NCI-H187 treated with DMSO at 0.1 percent for 48 hours (cell line): ENCODE results near the gene FAM118B.

Experiments
- DNase-seq: peaks from one replicate; lab custom pipeline; 2025; lab: John Stamatoyannopoulos, UW

Gene FAM118B

DNA sequence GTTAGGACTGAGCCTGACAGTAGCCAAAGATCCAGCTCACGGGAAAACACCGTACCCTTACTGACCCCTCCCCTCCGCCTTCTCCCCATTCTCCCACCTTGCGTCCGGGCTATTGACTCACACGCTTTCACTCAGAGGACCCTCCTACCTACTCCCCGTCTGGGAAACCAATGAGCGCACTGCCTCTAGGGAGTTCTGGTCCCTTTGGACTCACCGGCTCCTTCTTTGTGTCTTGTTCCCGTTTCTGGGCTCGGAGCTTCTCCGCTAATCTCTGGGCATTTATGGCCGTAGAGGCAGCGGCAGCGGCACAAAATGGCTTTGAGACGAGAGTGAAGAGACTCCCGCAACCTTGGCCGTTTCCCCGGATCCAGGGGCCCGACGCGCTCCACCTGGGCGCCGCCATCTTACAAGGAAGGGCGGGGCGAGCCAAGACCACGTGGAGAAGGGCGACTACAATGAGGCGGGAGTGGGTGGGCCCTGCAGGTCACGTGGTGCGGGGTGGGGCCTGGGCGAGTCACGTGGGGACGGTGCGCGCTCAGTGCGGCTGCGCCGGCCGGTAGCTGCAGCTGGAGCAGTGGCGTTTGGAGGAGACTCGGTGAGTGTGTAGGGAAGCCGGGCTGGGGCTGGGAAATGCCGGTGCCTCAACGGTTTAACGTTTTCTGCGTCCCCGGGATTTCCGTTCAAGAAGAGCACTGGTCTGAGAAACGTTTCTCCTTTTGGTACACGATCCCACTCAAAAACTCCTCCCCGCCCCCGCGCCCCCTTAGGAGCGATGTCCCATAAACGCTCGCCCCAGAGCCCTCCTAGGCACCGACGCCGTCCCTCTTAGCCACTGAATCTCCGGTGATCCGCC, at the start of gene FAM118B, which contains the start of gene RPUSD4:
FAM118B (plus strand) TSS at position 547 of the 853 bp plus-strand sequence. CDS start 23,220 bp downstream, outside the sequence.
RPUSD4 (minus strand) TSS at position 415 of the 853 bp plus-strand sequence; CDS start at position 403, 12 bp downstream.
- peak; percentile 76 for DNase-seq

DNA sequence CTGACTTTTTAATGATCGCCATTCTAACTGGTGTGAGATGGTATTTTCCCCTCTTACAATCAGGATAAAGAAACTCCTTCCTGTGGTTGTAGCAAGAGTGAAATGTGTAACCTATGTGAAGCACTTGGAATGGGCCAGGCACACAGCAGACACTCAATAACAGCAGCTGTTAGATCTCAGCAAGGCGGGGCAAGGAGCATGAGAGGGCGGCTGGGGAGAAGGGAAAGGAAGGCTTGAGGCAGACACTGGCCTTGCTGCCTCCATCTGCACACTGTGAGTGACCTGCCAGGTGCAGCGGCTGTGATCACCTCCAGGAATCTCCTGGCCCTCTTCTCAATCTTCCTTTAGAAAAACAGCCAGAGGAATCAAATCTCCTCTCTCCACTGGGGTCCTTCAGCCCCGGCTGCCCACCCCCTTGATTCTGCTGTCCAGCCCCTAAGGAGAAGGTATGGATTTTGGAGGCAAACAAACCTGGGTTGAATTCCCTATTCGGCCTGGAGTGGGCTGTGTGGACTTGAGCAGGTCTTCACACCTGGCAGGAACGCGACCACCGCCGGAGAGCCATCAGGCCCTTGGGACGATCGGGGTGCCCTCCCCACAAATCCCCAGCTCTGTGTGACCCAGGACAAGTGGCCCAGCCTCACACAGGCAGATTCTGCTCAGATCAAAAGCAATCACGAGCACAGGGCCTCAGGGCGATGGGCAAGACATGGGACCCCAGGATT, 49.1 kb upstream of the FAM118B start:
- no peak for DNase-seq

- no peak for DNase-seq
These were observed 48.4 kb upstream of the FAM118B start for GRCh38 chr11:126163074-126163700.

GRCh38 chr11:126163779-126164178, 47.8 kb upstream of the FAM118B start:
- no peak for DNase-seq

- DNase-seq: no peak
These were observed 46.8 kb upstream of the FAM118B start for GRCh38 chr11:126164781-126165180.

- DNase-seq: no peak
These were observed 46.3 kb upstream of the FAM118B start for GRCh38 chr11:126165311-126165720.

DNA sequence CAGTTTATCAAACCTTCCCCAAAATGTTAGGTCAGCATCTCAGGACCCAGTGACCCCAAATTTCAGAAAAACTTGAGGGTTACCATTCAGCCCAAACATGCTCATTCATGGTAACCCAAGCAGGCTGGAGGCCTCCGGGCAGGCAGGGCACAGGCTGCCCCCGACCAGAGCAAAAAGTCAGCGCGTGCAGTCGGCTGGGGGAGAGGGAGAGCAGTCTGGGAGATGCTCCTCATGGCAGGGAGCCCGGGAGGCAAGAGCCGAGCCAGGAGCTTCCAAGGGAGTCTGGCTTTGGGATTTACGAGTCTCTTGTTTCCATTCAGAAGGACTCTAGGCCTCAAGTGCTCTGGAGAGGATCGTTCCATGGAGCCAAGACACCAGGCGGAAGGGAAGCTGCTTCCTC, 45.8 kb upstream of the FAM118B start:
- no peak for DNase-seq

- no peak for DNase-seq
These were observed 45.2 kb upstream of the FAM118B start for GRCh38 chr11:126166413-126166812.

GRCh38 chr11:126167488-126167887, 44.1 kb upstream of the FAM118B start:
- no peak for DNase-seq

- DNase-seq: no peak
These were observed 42.3 kb upstream of the FAM118B start for GRCh38 chr11:126169291-126169690.

DNA sequence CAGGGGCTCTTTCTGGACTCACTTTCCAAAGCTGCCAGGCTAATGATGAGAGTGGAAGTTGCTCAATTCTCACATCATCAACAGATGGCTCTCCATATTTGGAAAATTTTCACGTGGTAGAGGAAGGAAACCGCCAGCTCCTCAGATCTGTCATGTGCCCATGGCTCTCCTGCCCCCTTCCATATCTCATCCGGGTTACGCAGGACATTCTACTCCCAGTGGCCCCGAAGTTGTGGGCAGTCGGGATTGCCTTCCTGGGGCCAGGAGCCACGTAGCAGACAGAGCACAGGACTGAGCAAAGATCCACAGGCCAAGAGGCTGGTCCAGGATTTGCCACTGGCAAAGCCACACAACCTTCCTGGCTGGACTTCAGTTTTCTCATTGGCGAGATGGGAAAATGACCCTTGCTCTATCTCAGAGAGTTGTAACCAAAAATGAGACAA, 39.0 kb upstream of the FAM118B start:
- DNase-seq: no peak

DNA sequence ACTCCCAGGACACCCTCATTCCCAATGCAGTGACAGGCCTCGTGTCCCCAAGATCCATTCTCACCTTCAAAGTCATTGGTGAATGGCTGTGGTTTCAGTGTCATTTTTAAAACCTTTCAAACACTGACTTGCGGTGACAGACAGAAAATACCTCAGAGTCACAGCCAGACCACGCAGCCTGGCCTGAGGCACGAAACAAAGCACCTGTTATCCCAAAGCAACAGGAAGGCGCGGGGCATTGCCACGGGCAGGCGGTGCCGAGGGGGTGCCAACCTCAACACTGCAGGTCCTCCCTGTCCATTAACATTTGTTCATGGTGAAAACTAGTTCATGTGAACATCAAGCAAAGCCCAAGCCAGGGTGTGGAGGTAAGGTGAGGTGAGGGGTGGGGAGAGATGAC, 38.3 kb upstream of the FAM118B start:
- DNase-seq: no peak

DNA sequence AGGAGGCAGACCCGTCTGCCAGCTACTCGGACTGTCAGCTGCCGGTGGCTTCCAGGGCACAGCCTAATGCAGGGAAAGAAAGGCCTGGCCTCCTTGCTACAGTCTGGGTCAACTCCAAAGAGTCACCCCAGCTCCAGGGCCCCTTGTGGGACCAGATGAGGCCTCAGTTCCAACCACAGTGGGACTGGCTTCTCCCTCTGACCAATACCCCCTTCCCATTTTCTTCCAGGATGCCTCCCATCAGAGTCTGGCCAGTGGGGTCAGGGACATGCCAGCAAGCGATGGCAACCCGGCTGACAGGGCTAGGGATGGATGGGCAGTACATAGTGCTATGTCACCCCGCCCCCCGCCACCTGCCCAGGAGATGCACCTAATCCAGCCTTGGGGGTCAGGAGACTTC, 36.8 kb upstream of the FAM118B start:
- no peak for DNase-seq

GRCh38 chr11:126175393-126175792, 36.2 kb upstream of the FAM118B start:
- DNase-seq: no peak

GRCh38 chr11:126176853-126177470, 34.6 kb upstream of the FAM118B start:
- no peak for DNase-seq

GRCh38 chr11:126181939-126182730, 29.4 kb upstream of the FAM118B start:
- no peak for DNase-seq

- DNase-seq: no peak
These were observed 28.7 kb upstream of the FAM118B start for GRCh38 chr11:126182787-126183445.

GRCh38 chr11:126185259-126186024, 26.1 kb upstream of the FAM118B start:
- no peak for DNase-seq

DNA sequence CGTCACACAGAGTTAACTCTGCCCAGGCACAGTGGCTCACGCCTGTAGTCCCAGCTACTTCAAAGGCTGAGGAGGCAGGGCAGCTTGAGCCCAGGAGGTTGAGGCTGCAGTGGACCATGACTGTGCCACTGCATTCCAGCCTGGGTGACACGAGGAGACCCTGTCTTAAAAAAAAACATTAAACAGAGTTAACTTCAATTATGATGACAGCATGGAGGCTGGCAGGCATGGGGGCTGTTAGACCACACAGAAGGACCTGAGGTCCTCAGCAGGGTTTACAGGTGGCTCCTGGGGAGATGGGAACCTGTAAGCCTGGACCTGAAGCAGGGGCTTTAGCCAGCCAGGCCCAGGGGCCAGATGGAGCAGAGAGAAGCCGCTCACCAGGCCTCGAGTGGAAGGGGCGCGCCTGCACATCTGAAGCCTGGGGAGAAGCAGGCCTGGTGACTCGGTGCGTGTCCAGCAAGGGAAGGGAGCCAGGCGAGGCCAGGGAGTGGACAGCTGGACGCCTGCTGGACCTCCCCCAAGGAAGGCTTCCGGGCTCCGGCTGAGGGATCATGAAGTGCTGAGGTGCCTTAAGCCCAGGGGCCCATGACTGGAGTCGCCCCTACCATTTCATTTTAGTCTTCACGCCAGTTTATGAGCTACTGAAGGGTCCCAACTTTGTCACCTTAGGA, 25.4 kb upstream of the FAM118B start:
- DNase-seq: no peak
